HEK293T (cell line): ENCODE results near the gene TPRG1.

Experiments
- ARNT ChIP-seq: fragments of 450-650 bp; IDR thresholded peaks from 2 replicates; pipeline ENCODE4 v1.6.1; 2017; ENCODE audit warnings: mild to moderate bottlenecking
- BHLHE40 ChIP-seq: fragments of 450-650 bp; IDR thresholded peaks from 2 replicates; pipeline ENCODE4 v1.6.1; 2016; ENCODE audit warnings: mild to moderate bottlenecking, moderate library complexity, borderline replicate concordance
- ELF4 ChIP-seq: fragments of 450-650 bp; IDR thresholded peaks from 2 replicates; pipeline ENCODE4 v1.6.1; 2017; ENCODE audit warnings: antibody characterized with exemption
- FOXA1 ChIP-seq: fragments of 450-650 bp; IDR thresholded peaks from 2 replicates; pipeline ENCODE4 v1.6.1; 2016; ENCODE audit warnings: mild to moderate bottlenecking
- FOXK2 ChIP-seq: fragments of 450-650 bp; IDR thresholded peaks from 2 replicates; pipeline ENCODE4 v1.6.1; 2016; ENCODE audit warnings: mild to moderate bottlenecking
- FOXM1 ChIP-seq: fragments of 450-650 bp; IDR thresholded peaks from 2 replicates; pipeline ENCODE4 v1.6.1; 2017; ENCODE audit warnings: mild to moderate bottlenecking, borderline replicate concordance
- HDGF ChIP-seq: fragments of 450-650 bp; IDR thresholded peaks from 2 replicates; pipeline ENCODE4 v1.6.1; 2017; ENCODE audit warnings: antibody characterized with exemption, borderline replicate concordance
- L3MBTL2 ChIP-seq: fragments of 450-650 bp; conservative IDR thresholded peaks from 2 replicates; pipeline ENCODE4 v1.6.1; 2016; ENCODE audit warnings: mild to moderate bottlenecking
- LEF1 ChIP-seq: fragments of 450-650 bp; IDR thresholded peaks from 2 replicates; pipeline ENCODE4 v1.6.1; 2017; ENCODE audit warnings: mild to moderate bottlenecking, borderline replicate concordance
- NFRKB ChIP-seq: fragments of 450-650 bp; IDR thresholded peaks from 2 replicates; pipeline ENCODE4 v1.6.1; 2016; ENCODE audit warnings: mild to moderate bottlenecking, moderate library complexity
- PKNOX1 ChIP-seq: fragments of 450-650 bp; IDR thresholded peaks from 2 replicates; pipeline ENCODE4 v1.6.1; 2016
- SP1 ChIP-seq: fragments of 450-650 bp; IDR thresholded peaks from 2 replicates; pipeline ENCODE4 v1.6.1; 2017
- SUZ12 ChIP-seq: fragments of 450-650 bp; IDR thresholded peaks from 2 replicates; pipeline ENCODE4 v1.6.1; 2016; ENCODE audit warnings: mild to moderate bottlenecking
- ZNF384 ChIP-seq: fragments of 450-650 bp; IDR thresholded peaks from 2 replicates; pipeline ENCODE4 v1.6.1; 2016

GRCh38 chr3:189330066-189330465, 158.3 kb downstream of the TPRG1 start:
- TF ChIP-seq NFRKB = no peak
- TF ChIP-seq LEF1 = no peak
- no peak for TF ChIP-seq L3MBTL2
- no peak for TF ChIP-seq BHLHE40
- no peak for TF ChIP-seq ZNF384
- TF ChIP-seq SP1 = no peak
- no peak for TF ChIP-seq FOXM1
- no peak for TF ChIP-seq PKNOX1
- TF ChIP-seq SUZ12 = no peak
- TF ChIP-seq FOXK2 = no peak
- no peak for TF ChIP-seq FOXA1
- no peak for TF ChIP-seq ARNT
- TF ChIP-seq HDGF = no peak
- TF ChIP-seq ELF4 = no peak
